A549 (cell line): ENCODE measurements around the gene PGS1. TPM values are rescaled to one million over a fixed set of nuclear protein-coding genes. Genes with fewer than 3 reads are reported as not detected.

Experiments
- ATAC-seq, 2 experiments: fragments of 200-7000 bp in 1 of 2; fragments of >200 bp in 1 of 2; cut with Nextera tagmentation in 1 of 2; cut with Tn5 transposase in 1 of 2; 3 replicates each; pipeline versions ENCODE4 v1.8.0 to v1.9.1; 2018 to 2020; ENCODE audit warnings: mild to moderate bottlenecking in 1 of 2, moderate library complexity in 1 of 2
- CTCF ChIA-PET: fragments of 300-600 bp; sonication (Branson Sonifier 250); formaldehyde crosslinking; extraction: SDS; loops from one replicate; lab custom pipeline; 2021; ENCODE audit warnings: antibody characterized with exemption, inconsistent platforms; lab: Yijun Ruan, JAX
- POLR2A ChIA-PET: fragments of 350-600 bp; formaldehyde crosslinking; extraction: SDS; loops from one replicate; lab custom pipeline; 2021; ENCODE audit warnings: antibody characterized with exemption, inconsistent platforms; lab: Yijun Ruan, JAX
- DNase-seq, 2 experiments: peaks; one replicate each; pipeline versions ENCODE4 v3.0.0 to v3.0.0-alpha.2; 2011 to 2016; ENCODE audit warnings: low read depth in 1 of 2, low spot score in 1 of 2
- FAIRE-seq: peaks from 2 replicates; lab custom pipeline; 2011; peaks lifted over from hg19 to GRCh38; lab: Jason Lieb, UNC
- H3K27ac ChIP-seq, 2 experiments: fragments of >200 bp; sonication (Bioruptor Twin); formaldehyde crosslinking; 3 replicates each; pipeline ENCODE4 v1.5.1; 2016 to 2017
- H3K4me1 ChIP-seq: fragments of >200 bp; sonication (Bioruptor Twin); formaldehyde crosslinking; 3 replicates; pipeline ENCODE4 v1.6.1; 2016
- H3K4me2 ChIP-seq: fragments of >200 bp; sonication (Bioruptor Twin); formaldehyde crosslinking; 3 replicates; pipeline ENCODE4 v1.6.1; 2016
- H3K4me3 ChIP-seq: fragments of >200 bp; sonication (Bioruptor Twin); formaldehyde crosslinking; 3 replicates; pipeline ENCODE4 v1.5.1; 2016
- H3K9me3 ChIP-seq: fragments of >200 bp; sonication (Bioruptor Twin); formaldehyde crosslinking; 3 replicates; pipeline ENCODE4 v1.6.1; 2016
- CEBPB ChIP-seq, 2 experiments: fragments of >200 bp in 1 of 2; sonication (Bioruptor Twin) in 1 of 2; formaldehyde crosslinking in 1 of 2; IDR thresholded peaks; 2 replicates each; pipeline ENCODE4 v1.6.1; 2012 to 2016
- CHD4 ChIP-seq: fragments of 200-600 bp; sonication (generic); IDR thresholded peaks from 2 replicates; pipeline ENCODE4 v1.6.1; 2016; ENCODE audit warnings: antibody characterized with exemption, mild to moderate bottlenecking, borderline replicate concordance
- EHMT2 ChIP-seq: fragments of 200-600 bp; sonication (generic); IDR thresholded peaks from 2 replicates; pipeline ENCODE4 v1.6.1; 2016; ENCODE audit warnings: antibody characterized with exemption, low read depth, mild to moderate bottlenecking, moderate library complexity
- ESRRA ChIP-seq: fragments of 150-350 bp; IDR thresholded peaks from 2 replicates; pipeline ENCODE4 v1.6.1; 2014; ENCODE audit warnings: mild to moderate bottlenecking, low read length, borderline replicate concordance
- FOSB ChIP-seq: fragments of 250-450 bp; sonication (Bioruptor Pico); IDR thresholded peaks from 2 replicates; pipeline ENCODE4 v1.5.0; 2020; ENCODE audit warnings: mild to moderate bottlenecking, moderate library complexity
- HEYL ChIP-seq: fragments of 250-450 bp; sonication (Bioruptor Pico); IDR thresholded peaks from 2 replicates; pipeline ENCODE4 v1.8.0; 2021; ENCODE audit warnings: mild to moderate bottlenecking, moderate library complexity
- HOXB13 ChIP-seq: fragments of 250-450 bp; sonication (Bioruptor Pico); IDR thresholded peaks from 2 replicates; pipeline ENCODE4 v1.5.0; 2020; ENCODE audit warnings: low read depth, mild to moderate bottlenecking, moderate library complexity
- JUN ChIP-seq, 2 experiments: fragments of >200 bp; sonication (Bioruptor Twin); formaldehyde crosslinking; IDR thresholded peaks; 2 replicates in 1 of 2; 3 replicates in 1 of 2; pipeline ENCODE4 v1.6.1; 2016 to 2017
- KDM5A ChIP-seq: fragments of 200-600 bp; sonication (generic); IDR thresholded peaks from 2 replicates; pipeline ENCODE4 v1.6.1; 2016; ENCODE audit warnings: antibody characterized with exemption, mild to moderate bottlenecking
- POLR2A ChIP-seq: IDR thresholded peaks from 2 replicates; pipeline ENCODE4 v1.6.1; 2012; ENCODE audit warnings: mild to moderate bottlenecking, low read length
- RCOR1 ChIP-seq: fragments of 150-350 bp; IDR thresholded peaks from 2 replicates; pipeline ENCODE4 v1.6.1; 2014; ENCODE audit warnings: antibody characterized with exemption, low read length, low read depth
- RFX5 ChIP-seq: fragments of 450-650 bp; IDR thresholded peaks from 2 replicates; pipeline ENCODE4 v1.7.1; 2014; ENCODE audit warnings: antibody characterized with exemption, mild to moderate bottlenecking, moderate library complexity
- TP53 ChIP-seq: fragments of 250-450 bp; sonication (Bioruptor Pico); IDR thresholded peaks from 2 replicates; pipeline ENCODE4 v1.5.0; 2021; ENCODE audit warnings: mild to moderate bottlenecking, moderate library complexity
- ZC3H11A ChIP-seq: fragments of 450-650 bp; IDR thresholded peaks from 2 replicates; pipeline ENCODE4 v1.6.1; 2014; ENCODE audit warnings: antibody characterized with exemption, mild to moderate bottlenecking
- ZNF302 ChIP-seq: fragments of 250-450 bp; sonication (Bioruptor Pico); IDR thresholded peaks from 2 replicates; pipeline ENCODE4 v1.9.0; 2021; ENCODE audit warnings: inconsistent platforms, mild to moderate bottlenecking, moderate library complexity
- WGBS: methylation state at CpG from one replicate; pipeline ENCODE4 v1.1.6; 2017; ENCODE audit errors: missing lambda C conversion rate; 5-methylcytosine and 5-hydroxymethylcytosine counted together
- polyA plus RNA-seq, 4 experiments: library from polyadenylated mRNA; depleted of rRNA in 3 of 4; stranded (reverse); fragments of >200 nt; fragmentation: RNase III in 1 of 4; extraction: RNeasy Plus Mini Kit Qiagen cat#74134 plus additional on column Dnase treatment in 1 of 4; gene quantifications; 2 replicates in 3 of 4; 3 replicates in 1 of 4; pipeline ENCODE4 v1.2.3, GENCODE V29; 2011 to 2017
- TF ChIP-seq, protein P1 (sequence below): fragments of 250-450 bp; sonication (Bioruptor Pico); IDR thresholded peaks from 2 replicates; pipeline ENCODE4 v1.5.0; 2020; ENCODE audit warnings: low read depth, mild to moderate bottlenecking, moderate library complexity
- TF ChIP-seq, protein P2 (sequence below): fragments of 250-450 bp; sonication (Bioruptor Pico); IDR thresholded peaks from 2 replicates; pipeline ENCODE4 v1.5.0; 2021; ENCODE audit warnings: mild to moderate bottlenecking, moderate library complexity, borderline replicate concordance
- TF ChIP-seq, protein P3 (sequence below): IDR thresholded peaks from 2 replicates; pipeline ENCODE4 v1.6.1; 2012
- TF ChIP-seq, protein P4 (sequence below): fragments of 200-600 bp; sonication (generic); IDR thresholded peaks from 2 replicates; pipeline ENCODE4 v1.6.1; 2016; ENCODE audit warnings: antibody characterized with exemption, mild to moderate bottlenecking, moderate library complexity
- TF ChIP-seq, protein P5 (sequence below): IDR thresholded peaks from 2 replicates; pipeline ENCODE4 v1.6.1; 2012; ENCODE audit warnings: low read depth, borderline replicate concordance
- TF ChIP-seq, protein P6 (sequence below): fragments of >200 bp; sonication (Bioruptor Twin); formaldehyde crosslinking; IDR thresholded peaks from 3 replicates; pipeline ENCODE4 v1.5.1; 2016
- TF ChIP-seq, protein P7 (sequence below): fragments of >200 bp; sonication (Bioruptor Twin); formaldehyde crosslinking; IDR thresholded peaks from 3 replicates; pipeline ENCODE4 v1.6.1; 2016
- TF ChIP-seq, protein P8 (sequence below): fragments of 150-350 bp; IDR thresholded peaks from 2 replicates; pipeline ENCODE4 v1.6.1; 2014; ENCODE audit warnings: low read depth, mild to moderate bottlenecking, low read length

The PGS1 gene
- polyA plus RNA-seq, 2 of the 4 experiments (the other 2 are of a cell fraction): 23.7 to 29.5 TPM

DNA sequence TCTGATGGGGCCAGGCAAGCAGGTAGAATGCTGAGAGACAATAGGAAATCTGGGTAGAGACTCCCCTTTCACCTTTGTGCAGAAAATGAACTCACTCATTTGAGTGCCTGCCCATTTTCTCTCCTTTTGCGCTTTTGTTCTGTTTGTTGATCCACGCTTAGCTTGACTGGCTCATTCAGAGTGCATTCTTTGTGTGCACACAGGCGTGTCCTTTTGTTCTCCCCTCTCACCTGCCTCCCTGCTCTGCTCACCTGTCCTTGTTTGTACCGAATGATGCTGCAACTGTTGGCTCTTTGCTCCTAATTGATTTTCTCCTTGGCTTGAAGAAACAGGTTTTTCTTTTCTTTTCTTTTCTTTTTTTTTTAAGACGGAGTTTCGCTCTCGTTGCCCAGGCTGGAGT, 15.8 kb downstream of the PGS1 start:
- no peak for FAIRE-seq
- no peak for TF ChIP-seq HEYL (CRISPR knock-in tag)
- no peak for TF ChIP-seq ZNF302 (CRISPR knock-in tag)
- no peak for TF ChIP-seq POLR2A
- TF ChIP-seq HOXB13 (CRISPR knock-in tag): no peak
- no peak for TF ChIP-seq JUN (IDR thresholded peaks at IDR 0.05)
- TF ChIP-seq CHD4: no peak
- no peak for TF ChIP-seq FOSB (CRISPR knock-in tag)
- no peak for TF ChIP-seq ESRRA
- no peak for TF ChIP-seq TP53 (CRISPR knock-in tag)
- TF ChIP-seq CEBPB (IDR thresholded peaks at IDR 0.05): no peak
- TF ChIP-seq, protein P1, sequence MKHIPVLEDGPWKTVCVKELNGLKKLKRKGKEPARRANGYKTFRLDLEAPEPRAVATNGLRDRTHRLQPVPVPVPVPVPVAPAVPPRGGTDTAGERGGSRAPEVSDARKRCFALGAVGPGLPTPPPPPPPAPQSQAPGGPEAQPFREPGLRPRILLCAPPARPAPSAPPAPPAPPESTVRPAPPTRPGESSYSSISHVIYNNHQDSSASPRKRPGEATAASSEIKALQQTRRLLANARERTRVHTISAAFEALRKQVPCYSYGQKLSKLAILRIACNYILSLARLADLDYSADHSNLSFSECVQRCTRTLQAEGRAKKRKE (CRISPR knock-in tag): no peak
- TF ChIP-seq EHMT2: no peak
- no peak for TF ChIP-seq KDM5A
- TF ChIP-seq, all 56 proteins: peak for 0
- no peak overlapping the region for H3K4me3 ChIP-seq
- DNase-seq: no peak
- peaks cover 36% of the 10 kb centered on the region for H3K4me1 ChIP-seq
- H3K4me2 ChIP-seq: no peak overlapping the region
- no peaks in the 10 kb centered on the region for H3K9me3 ChIP-seq
- CTCF ChIA-PET: interaction anchor here (1.9 to 5.1 kb wide), 3 partner anchors 27 to 51 kb away, joined by 5 to 47 read pairs (median 26); partner anchors contain the start of gene SOCS3
- WGBS: 94% methylated on average over 7 of the region's 7 CpGs
- no peak overlapping the region for H3K27ac ChIP-seq
- ATAC-seq: no peak
- POLR2A ChIA-PET: no interaction called here

DNA sequence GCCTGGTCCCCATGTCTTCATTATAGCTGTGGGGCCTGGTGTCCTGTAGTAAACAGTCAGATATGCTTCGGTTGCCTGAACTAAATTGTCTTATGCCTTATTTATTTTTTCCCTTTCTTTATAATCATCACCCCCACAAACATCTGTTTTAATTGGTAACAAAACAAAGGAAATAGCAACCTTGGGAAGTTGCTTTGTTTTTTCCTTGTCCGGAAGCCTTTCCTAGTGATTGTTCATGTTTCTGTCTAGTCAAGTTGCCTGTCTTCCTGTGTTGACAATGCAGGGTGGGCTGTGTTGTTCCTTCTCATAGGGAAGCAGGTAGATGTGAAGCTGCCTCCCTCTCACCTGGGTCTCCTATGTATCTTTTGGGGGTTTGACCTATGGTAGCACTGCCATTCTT, 16.7 kb downstream of the PGS1 start:
- Histone ChIP-seq H3K4me3 (no peak overlapping the region), H3K4me1 (peaks cover 27% of the 10 kb centered on the region), H3K9me3 (no peaks in the 10 kb centered on the region), H3K27ac (no peak overlapping the region), H3K4me2 (no peak overlapping the region)
- DNase-seq (no peak), FAIRE-seq (no peak), ATAC-seq (no peak)
- TF ChIP-seq, protein P2, sequence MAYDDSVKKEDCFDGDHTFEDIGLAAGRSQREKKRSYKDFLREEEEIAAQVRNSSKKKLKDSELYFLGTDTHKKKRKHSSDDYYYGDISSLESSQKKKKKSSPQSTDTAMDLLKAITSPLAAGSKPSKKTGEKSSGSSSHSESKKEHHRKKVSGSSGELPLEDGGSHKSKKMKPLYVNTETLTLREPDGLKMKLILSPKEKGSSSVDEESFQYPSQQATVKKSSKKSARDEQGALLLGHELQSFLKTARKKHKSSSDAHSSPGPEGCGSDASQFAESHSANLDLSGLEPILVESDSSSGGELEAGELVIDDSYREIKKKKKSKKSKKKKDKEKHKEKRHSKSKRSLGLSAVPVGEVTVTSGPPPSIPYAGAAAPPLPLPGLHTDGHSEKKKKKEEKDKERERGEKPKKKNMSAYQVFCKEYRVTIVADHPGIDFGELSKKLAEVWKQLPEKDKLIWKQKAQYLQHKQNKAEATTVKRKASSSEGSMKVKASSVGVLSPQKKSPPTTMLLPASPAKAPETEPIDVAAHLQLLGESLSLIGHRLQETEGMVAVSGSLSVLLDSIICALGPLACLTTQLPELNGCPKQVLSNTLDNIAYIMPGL: no peak
- TF ChIP-seq, protein P3, sequence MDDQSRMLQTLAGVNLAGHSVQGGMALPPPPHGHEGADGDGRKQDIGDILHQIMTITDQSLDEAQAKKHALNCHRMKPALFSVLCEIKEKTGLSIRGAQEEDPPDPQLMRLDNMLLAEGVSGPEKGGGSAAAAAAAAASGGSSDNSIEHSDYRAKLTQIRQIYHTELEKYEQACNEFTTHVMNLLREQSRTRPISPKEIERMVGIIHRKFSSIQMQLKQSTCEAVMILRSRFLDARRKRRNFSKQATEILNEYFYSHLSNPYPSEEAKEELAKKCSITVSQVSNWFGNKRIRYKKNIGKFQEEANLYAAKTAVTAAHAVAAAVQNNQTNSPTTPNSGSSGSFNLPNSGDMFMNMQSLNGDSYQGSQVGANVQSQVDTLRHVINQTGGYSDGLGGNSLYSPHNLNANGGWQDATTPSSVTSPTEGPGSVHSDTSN: no peak
- TF ChIP-seq CEBPB (IDR thresholded peaks at IDR 0.05): no peak
- TF ChIP-seq RCOR1: no peak
- no peak for TF ChIP-seq ZC3H11A
- TF ChIP-seq, protein P4, sequence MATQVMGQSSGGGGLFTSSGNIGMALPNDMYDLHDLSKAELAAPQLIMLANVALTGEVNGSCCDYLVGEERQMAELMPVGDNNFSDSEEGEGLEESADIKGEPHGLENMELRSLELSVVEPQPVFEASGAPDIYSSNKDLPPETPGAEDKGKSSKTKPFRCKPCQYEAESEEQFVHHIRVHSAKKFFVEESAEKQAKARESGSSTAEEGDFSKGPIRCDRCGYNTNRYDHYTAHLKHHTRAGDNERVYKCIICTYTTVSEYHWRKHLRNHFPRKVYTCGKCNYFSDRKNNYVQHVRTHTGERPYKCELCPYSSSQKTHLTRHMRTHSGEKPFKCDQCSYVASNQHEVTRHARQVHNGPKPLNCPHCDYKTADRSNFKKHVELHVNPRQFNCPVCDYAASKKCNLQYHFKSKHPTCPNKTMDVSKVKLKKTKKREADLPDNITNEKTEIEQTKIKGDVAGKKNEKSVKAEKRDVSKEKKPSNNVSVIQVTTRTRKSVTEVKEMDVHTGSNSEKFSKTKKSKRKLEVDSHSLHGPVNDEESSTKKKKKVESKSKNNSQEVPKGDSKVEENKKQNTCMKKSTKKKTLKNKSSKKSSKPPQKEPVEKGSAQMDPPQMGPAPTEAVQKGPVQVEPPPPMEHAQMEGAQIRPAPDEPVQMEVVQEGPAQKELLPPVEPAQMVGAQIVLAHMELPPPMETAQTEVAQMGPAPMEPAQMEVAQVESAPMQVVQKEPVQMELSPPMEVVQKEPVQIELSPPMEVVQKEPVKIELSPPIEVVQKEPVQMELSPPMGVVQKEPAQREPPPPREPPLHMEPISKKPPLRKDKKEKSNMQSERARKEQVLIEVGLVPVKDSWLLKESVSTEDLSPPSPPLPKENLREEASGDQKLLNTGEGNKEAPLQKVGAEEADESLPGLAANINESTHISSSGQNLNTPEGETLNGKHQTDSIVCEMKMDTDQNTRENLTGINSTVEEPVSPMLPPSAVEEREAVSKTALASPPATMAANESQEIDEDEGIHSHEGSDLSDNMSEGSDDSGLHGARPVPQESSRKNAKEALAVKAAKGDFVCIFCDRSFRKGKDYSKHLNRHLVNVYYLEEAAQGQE: no peak
- TF ChIP-seq, protein P5, sequence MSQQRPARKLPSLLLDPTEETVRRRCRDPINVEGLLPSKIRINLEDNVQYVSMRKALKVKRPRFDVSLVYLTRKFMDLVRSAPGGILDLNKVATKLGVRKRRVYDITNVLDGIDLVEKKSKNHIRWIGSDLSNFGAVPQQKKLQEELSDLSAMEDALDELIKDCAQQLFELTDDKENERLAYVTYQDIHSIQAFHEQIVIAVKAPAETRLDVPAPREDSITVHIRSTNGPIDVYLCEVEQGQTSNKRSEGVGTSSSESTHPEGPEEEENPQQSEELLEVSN: no peak
- no peak for TF ChIP-seq RFX5
- TF ChIP-seq, protein P6, sequence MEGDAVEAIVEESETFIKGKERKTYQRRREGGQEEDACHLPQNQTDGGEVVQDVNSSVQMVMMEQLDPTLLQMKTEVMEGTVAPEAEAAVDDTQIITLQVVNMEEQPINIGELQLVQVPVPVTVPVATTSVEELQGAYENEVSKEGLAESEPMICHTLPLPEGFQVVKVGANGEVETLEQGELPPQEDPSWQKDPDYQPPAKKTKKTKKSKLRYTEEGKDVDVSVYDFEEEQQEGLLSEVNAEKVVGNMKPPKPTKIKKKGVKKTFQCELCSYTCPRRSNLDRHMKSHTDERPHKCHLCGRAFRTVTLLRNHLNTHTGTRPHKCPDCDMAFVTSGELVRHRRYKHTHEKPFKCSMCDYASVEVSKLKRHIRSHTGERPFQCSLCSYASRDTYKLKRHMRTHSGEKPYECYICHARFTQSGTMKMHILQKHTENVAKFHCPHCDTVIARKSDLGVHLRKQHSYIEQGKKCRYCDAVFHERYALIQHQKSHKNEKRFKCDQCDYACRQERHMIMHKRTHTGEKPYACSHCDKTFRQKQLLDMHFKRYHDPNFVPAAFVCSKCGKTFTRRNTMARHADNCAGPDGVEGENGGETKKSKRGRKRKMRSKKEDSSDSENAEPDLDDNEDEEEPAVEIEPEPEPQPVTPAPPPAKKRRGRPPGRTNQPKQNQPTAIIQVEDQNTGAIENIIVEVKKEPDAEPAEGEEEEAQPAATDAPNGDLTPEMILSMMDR: no peak
- TF ChIP-seq, protein P7, sequence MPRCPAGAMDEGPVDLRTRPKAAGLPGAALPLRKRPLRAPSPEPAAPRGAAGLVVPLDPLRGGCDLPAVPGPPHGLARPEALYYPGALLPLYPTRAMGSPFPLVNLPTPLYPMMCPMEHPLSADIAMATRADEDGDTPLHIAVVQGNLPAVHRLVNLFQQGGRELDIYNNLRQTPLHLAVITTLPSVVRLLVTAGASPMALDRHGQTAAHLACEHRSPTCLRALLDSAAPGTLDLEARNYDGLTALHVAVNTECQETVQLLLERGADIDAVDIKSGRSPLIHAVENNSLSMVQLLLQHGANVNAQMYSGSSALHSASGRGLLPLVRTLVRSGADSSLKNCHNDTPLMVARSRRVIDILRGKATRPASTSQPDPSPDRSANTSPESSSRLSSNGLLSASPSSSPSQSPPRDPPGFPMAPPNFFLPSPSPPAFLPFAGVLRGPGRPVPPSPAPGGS: no peak
- no peak for TF ChIP-seq ZNF302 (CRISPR knock-in tag)
- TF ChIP-seq, protein P8, sequence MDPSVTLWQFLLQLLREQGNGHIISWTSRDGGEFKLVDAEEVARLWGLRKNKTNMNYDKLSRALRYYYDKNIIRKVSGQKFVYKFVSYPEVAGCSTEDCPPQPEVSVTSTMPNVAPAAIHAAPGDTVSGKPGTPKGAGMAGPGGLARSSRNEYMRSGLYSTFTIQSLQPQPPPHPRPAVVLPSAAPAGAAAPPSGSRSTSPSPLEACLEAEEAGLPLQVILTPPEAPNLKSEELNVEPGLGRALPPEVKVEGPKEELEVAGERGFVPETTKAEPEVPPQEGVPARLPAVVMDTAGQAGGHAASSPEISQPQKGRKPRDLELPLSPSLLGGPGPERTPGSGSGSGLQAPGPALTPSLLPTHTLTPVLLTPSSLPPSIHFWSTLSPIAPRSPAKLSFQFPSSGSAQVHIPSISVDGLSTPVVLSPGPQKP: no peak
- TF ChIP-seq, protein P1 (CRISPR knock-in tag): no peak
- ChIA-PET POLR2A (no interaction called here), CTCF (interaction anchor here (1.6 to 8.7 kb wide), 4 partner anchors 24 to 50 kb away, joined by 5 to 44 read pairs (median 16); no protein-coding TSS in a partner anchor)
- WGBS: 93% methylated on average over 2 of the region's 2 CpGs
